ENCODE data around the gene HS3ST4.

The HS3ST4 gene

DNA sequence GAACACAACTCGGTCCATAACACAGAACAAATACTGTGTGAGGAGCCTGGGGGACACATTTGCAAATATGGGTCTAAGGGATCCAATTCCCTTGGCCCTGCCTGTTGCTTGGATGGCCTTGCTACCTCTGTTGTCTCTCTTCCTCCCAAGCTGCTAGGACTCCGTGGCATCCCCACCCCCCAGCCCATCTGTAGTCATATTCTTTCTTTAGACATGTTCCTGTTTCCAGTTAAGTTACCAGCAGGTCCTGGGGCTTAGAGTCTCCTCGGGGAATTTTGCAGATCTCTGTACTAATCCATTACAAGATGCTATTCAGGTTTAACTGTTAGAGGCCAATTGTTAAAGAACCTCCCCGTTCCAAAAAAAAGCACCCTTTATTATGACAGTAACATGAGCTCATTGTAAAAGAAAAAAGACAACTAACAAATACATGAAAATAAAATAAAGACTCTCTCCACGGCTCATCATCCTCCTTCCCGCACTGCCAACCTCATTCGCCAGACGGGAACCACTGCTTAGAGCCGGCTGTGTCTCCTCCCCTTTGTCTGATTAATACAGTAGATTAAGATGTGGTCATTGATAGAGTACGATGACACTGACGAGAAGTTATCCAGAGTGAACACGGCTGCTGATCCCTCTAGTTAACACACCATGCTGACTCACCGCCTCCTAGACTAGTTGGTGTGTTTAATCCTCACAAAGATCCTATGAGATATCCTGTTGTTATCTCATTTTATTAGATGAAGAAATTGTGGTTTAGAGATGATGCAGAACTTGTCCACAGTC is 22.2 kb downstream of the HS3ST4 start:
- H3K27me3 ChIP-seq (ENCODE audit: insufficient read depth, low read length, poor library complexity), result no peaks in the 10 kb centered on the region
- H2AK5ac ChIP-seq (ENCODE audit: low read length), result no peak overlapping the region
- no peak overlapping the region for H4K8ac ChIP-seq (ENCODE audit: low read depth, low read length)
- no peak overlapping the region for H3K18ac ChIP-seq (ENCODE audit: low read length)
- no peak for DNase-seq
- H3K36me3 ChIP-seq (ENCODE audit: control insufficient read depth, insufficient read depth, low read length), result no peaks in the 10 kb centered on the region
- no peak overlapping the region for H2BK5ac ChIP-seq (ENCODE audit: low read length)
- no peak overlapping the region for H2BK120ac ChIP-seq (ENCODE audit: low read depth, low read length)
- no CpG with 5 or more reads among the region's 13 CpGs for WGBS (ENCODE audit: extremely low coverage, insufficient coverage, low lambda C conversion rate)
- no peak overlapping the region for H2BK15ac ChIP-seq (replicated peaks; ENCODE audit: low read depth)
- H3K4me3 ChIP-seq (ENCODE audit: low read length), result no peak overlapping the region
- H3K27ac ChIP-seq (ENCODE audit: low read depth, low read length), result no peak overlapping the region
- peaks cover 1% of the 10 kb centered on the region for H3K79me2 ChIP-seq (ENCODE audit: control insufficient read depth, insufficient read depth, low read length)
- H3K79me1 ChIP-seq (ENCODE audit: low read length), result peaks cover 7% of the 10 kb centered on the region
- no peak overlapping the region for H3K56ac ChIP-seq (ENCODE audit: low read length)
- peaks cover 6% of the 10 kb centered on the region for H3K4me1 ChIP-seq (ENCODE audit: control insufficient read depth, low read depth, low read length)
- no peak overlapping the region for H4K5ac ChIP-seq (ENCODE audit: low read length)
- H3K9ac ChIP-seq (ENCODE audit: low read length), result no peak overlapping the region
- no peak overlapping the region for H3K23ac ChIP-seq (ENCODE audit: low read length)
- no peak overlapping the region for H3K4me2 ChIP-seq (ENCODE audit: low read length)
- H3K4ac ChIP-seq (ENCODE audit: low read depth, low read length), result no peak overlapping the region

DNA sequence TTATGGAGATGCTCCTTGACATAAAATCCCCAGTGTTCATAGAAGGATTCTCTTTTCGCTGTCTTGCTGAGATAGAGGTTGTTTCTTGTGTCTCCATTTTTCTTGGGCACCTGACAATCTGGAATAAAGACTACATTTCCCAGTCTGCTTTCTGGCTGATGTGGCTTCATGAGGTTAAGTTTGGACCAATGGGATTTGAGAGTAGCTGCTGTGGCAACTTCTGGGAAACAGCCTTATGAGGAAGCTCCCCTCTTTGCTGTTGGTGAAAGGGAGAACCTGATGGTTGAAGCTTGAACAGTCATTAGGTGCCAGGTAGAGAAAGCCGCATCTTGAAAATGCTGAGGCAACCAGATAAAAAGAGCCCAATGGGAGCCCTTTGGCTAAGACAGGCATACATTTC is 24.4 kb downstream of the HS3ST4 start:
- no CpG with 5 or more reads among the region's 2 CpGs for WGBS (ENCODE audit: extremely low coverage, insufficient coverage, low lambda C conversion rate)
- H3K23ac ChIP-seq (ENCODE audit: low read length), result no peak overlapping the region
- no peak overlapping the region for H2BK5ac ChIP-seq (ENCODE audit: low read length)
- H3K79me1 ChIP-seq (ENCODE audit: low read length), result peaks cover 9% of the 10 kb centered on the region
- no peak overlapping the region for H3K9ac ChIP-seq (ENCODE audit: low read length)
- H3K27ac ChIP-seq (ENCODE audit: low read depth, low read length), result no peak overlapping the region
- peak; percentile 73 for DNase-seq
- no peak overlapping the region for H2AK5ac ChIP-seq (ENCODE audit: low read length)
- no peak overlapping the region for H3K4me3 ChIP-seq (ENCODE audit: low read length)
- no peaks in the 10 kb centered on the region for H3K36me3 ChIP-seq (ENCODE audit: control insufficient read depth, insufficient read depth, low read length)
- H3K18ac ChIP-seq (ENCODE audit: low read length), result no peak overlapping the region
- no peak overlapping the region for H3K4ac ChIP-seq (ENCODE audit: low read depth, low read length)
- no peak overlapping the region for H2BK120ac ChIP-seq (ENCODE audit: low read depth, low read length)
- no peak overlapping the region for H4K8ac ChIP-seq (ENCODE audit: low read depth, low read length)
- peak overlapping the region; percentile 2 for H4K5ac ChIP-seq (ENCODE audit: low read length)
- no peaks in the 10 kb centered on the region for H3K27me3 ChIP-seq (ENCODE audit: insufficient read depth, low read length, poor library complexity)
- H3K56ac ChIP-seq (ENCODE audit: low read length), result no peak overlapping the region
- peaks cover 1% of the 10 kb centered on the region for H3K79me2 ChIP-seq (ENCODE audit: control insufficient read depth, insufficient read depth, low read length)
- H3K4me2 ChIP-seq (ENCODE audit: low read length), result no peak overlapping the region
- H2BK15ac ChIP-seq (replicated peaks; ENCODE audit: low read depth), result no peak overlapping the region
- no peaks in the 10 kb centered on the region for H3K4me1 ChIP-seq (ENCODE audit: control insufficient read depth, low read depth, low read length)

GRCh38 chr16:25721439-25721838 is 29.7 kb downstream of the HS3ST4 start:
- Histone ChIP-seq H2BK120ac (ENCODE audit: low read depth, low read length) (no peak overlapping the region), H3K4ac (ENCODE audit: low read depth, low read length) (no peak overlapping the region), H3K4me3 (ENCODE audit: low read length) (no peak overlapping the region), H3K18ac (ENCODE audit: low read length) (no peak overlapping the region), H3K27me3 (ENCODE audit: insufficient read depth, low read length, poor library complexity) (no peaks in the 10 kb centered on the region), H2BK5ac (ENCODE audit: low read length) (no peak overlapping the region), H2AK5ac (ENCODE audit: low read length) (no peak overlapping the region), H3K9ac (ENCODE audit: low read length) (no peak overlapping the region), H3K36me3 (ENCODE audit: control insufficient read depth, insufficient read depth, low read length) (no peaks in the 10 kb centered on the region), H3K4me1 (ENCODE audit: control insufficient read depth, low read depth, low read length) (no peaks in the 10 kb centered on the region), H4K5ac (ENCODE audit: low read length) (no peak overlapping the region), H3K4me2 (ENCODE audit: low read length) (no peak overlapping the region), H4K8ac (ENCODE audit: low read depth, low read length) (no peak overlapping the region), H3K23ac (ENCODE audit: low read length) (no peak overlapping the region), H2BK15ac (replicated peaks; ENCODE audit: low read depth) (no peak overlapping the region), H3K56ac (ENCODE audit: low read length) (no peak overlapping the region), H3K79me1 (ENCODE audit: low read length) (peaks cover 5% of the 10 kb centered on the region), H3K27ac (ENCODE audit: low read depth, low read length) (no peak overlapping the region), H3K79me2 (ENCODE audit: control insufficient read depth, insufficient read depth, low read length) (no peaks in the 10 kb centered on the region)
- DNase-seq, result no peak
- WGBS (ENCODE audit: extremely low coverage, insufficient coverage, low lambda C conversion rate), result no CpG with 5 or more reads among the region's 3 CpGs

DNA sequence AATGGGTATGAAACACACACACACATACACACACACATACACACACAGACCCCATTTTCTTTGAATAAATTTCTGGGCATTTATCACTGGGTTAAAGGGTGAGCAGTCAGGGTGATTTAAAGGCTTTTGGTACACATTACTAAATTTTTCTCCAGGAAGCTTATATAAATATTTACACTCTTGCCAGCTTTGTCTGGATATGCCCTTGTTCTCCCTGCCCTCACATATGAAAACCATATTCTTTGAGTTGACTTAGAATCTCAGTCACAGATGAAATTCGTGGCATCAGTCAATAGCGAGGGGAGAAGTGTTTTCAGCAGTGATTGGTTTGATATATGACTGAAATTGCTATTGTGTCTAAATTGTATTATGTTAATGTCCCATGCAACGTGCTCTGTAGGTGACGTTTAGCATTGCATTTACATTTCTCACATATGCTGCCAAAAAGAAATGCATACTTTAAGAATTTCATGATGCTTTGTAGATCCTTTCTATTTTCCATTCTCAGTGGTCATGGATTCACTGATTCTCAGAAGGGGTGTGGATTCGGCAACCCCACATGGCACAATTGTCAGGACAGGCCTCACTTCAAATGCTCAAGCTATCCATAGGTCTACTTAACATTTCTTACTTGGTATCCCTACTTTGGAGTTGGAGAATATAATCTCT is 34.8 kb downstream of the HS3ST4 start:
- no peak overlapping the region for H2BK5ac ChIP-seq (ENCODE audit: low read length)
- H3K4ac ChIP-seq (ENCODE audit: low read depth, low read length), result no peak overlapping the region
- no peak overlapping the region for H4K8ac ChIP-seq (ENCODE audit: low read depth, low read length)
- DNase-seq, result no peak
- WGBS (ENCODE audit: extremely low coverage, insufficient coverage, low lambda C conversion rate), result no CpG with 5 or more reads among the region's 5 CpGs
- no peak overlapping the region for H2BK120ac ChIP-seq (ENCODE audit: low read depth, low read length)
- H3K4me2 ChIP-seq (ENCODE audit: low read length), result no peak overlapping the region
- no peaks in the 10 kb centered on the region for H3K27me3 ChIP-seq (ENCODE audit: insufficient read depth, low read length, poor library complexity)
- H4K5ac ChIP-seq (ENCODE audit: low read length), result no peak overlapping the region
- H3K4me3 ChIP-seq (ENCODE audit: low read length), result no peak overlapping the region
- H2BK15ac ChIP-seq (replicated peaks; ENCODE audit: low read depth), result no peak overlapping the region
- H3K79me2 ChIP-seq (ENCODE audit: control insufficient read depth, insufficient read depth, low read length), result no peaks in the 10 kb centered on the region
- no peaks in the 10 kb centered on the region for H3K4me1 ChIP-seq (ENCODE audit: control insufficient read depth, low read depth, low read length)
- H3K79me1 ChIP-seq (ENCODE audit: low read length), result no peaks in the 10 kb centered on the region
- no peak overlapping the region for H3K56ac ChIP-seq (ENCODE audit: low read length)
- H3K9ac ChIP-seq (ENCODE audit: low read length), result no peak overlapping the region
- no peak overlapping the region for H3K23ac ChIP-seq (ENCODE audit: low read length)
- H3K36me3 ChIP-seq (ENCODE audit: control insufficient read depth, insufficient read depth, low read length), result no peaks in the 10 kb centered on the region
- H3K18ac ChIP-seq (ENCODE audit: low read length), result no peak overlapping the region
- H3K27ac ChIP-seq (ENCODE audit: low read depth, low read length), result no peak overlapping the region
- H2AK5ac ChIP-seq (ENCODE audit: low read length), result no peak overlapping the region

DNA sequence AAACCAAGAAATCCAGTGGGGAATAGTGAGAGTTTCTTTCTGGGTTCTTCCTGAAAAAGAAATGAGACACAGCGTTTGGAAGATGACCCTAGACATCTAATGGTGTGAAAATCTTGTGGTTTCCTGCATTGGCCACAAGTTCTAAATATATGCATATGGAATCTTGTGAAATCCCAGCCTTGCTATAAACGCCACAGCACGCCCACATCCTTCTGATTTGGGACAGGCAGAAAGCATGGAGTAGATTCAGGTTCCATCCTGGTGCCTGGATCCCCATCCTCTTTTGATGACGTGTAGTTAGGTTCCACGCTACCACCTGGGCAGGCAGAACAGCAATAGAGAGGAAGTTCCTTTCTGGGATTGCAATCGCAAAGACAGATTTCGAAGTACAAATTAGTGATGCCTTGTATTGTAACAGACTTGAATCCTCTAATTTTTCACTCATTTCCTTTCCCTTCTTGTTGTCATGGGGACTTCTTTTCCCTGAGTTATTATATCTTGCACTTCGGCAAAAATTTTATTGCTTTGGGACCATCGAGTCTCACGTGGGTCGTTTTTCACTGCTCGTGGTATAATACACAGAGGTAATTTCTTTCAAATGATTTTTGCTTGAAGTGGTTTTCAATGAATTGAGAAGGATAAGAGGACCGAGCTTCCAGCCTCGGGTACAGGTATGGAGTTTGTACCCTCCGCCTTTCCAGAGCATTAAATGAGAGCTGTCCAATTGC is 37.6 kb downstream of the HS3ST4 start:
- Histone ChIP-seq H3K4ac (ENCODE audit: low read depth, low read length) (no peak overlapping the region), H2AK5ac (ENCODE audit: low read length) (no peak overlapping the region), H3K4me3 (ENCODE audit: low read length) (no peak overlapping the region), H2BK15ac (replicated peaks; ENCODE audit: low read depth) (no peak overlapping the region), H3K9ac (ENCODE audit: low read length) (no peak overlapping the region), H3K56ac (ENCODE audit: low read length) (no peak overlapping the region), H3K36me3 (ENCODE audit: control insufficient read depth, insufficient read depth, low read length) (no peaks in the 10 kb centered on the region), H3K79me1 (ENCODE audit: low read length) (no peaks in the 10 kb centered on the region), H3K18ac (ENCODE audit: low read length) (no peak overlapping the region), H3K27ac (ENCODE audit: low read depth, low read length) (no peak overlapping the region), H4K8ac (ENCODE audit: low read depth, low read length) (no peak overlapping the region), H2BK120ac (ENCODE audit: low read depth, low read length) (no peak overlapping the region), H3K4me1 (ENCODE audit: control insufficient read depth, low read depth, low read length) (no peaks in the 10 kb centered on the region), H3K4me2 (ENCODE audit: low read length) (no peak overlapping the region), H3K79me2 (ENCODE audit: control insufficient read depth, insufficient read depth, low read length) (no peaks in the 10 kb centered on the region), H3K27me3 (ENCODE audit: insufficient read depth, low read length, poor library complexity) (no peaks in the 10 kb centered on the region), H4K5ac (ENCODE audit: low read length) (no peak overlapping the region), H3K23ac (ENCODE audit: low read length) (no peak overlapping the region), H2BK5ac (ENCODE audit: low read length) (no peak overlapping the region)
- no peak for DNase-seq
- no CpG with 5 or more reads among the region's 15 CpGs for whole genome bisulfite sequencing (ENCODE audit: extremely low coverage, insufficient coverage, low lambda C conversion rate)
